ENCODE results near the gene RHOD. TPM values are rescaled to one million over a fixed set of nuclear protein-coding genes. Genes with fewer than 3 reads are reported as not detected.

The RHOD gene
- total and polyA plus RNA-seq, 11 donors = 17.1 to 149 (median 54.0) TPM

DNA sequence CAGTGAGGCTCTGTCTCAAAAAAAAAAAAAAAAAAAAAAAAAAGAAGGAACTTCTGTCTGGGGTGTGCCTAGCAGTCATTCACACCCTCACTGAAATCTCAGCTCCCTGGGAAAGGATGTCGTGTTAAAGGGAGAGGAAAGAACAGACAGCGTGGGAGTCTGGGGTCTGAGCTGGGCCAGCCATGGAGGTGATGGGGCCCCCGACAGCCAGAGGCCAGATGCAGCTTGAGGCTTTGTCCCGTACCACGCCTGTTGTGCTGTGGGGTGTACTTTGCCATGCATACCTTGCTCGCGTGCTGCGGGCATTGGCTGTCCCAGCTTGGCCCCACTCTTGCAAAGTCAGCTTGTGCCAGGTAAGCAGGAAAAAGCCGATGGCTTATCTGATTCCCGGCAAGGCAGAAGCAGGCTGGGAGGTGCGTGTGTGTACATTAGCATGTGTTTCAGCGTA lies 29.1 kb upstream of the RHOD start:
- Histone ChIP-seq H3K4me1 (peaks cover 0 to 17% (median 5%) of the 10 kb centered on the region in 12 donors), H3K27ac (no peak overlapping the region), H3K27me3 (peaks cover 0 to 39% (median 11%) of the 10 kb centered on the region in 9 donors), H3K36me3 (no peaks in the 10 kb centered on the region), H3K4me3 (no peak overlapping the region), H3K9me3 (no peaks in the 10 kb centered on the region)
- WGBS, 4 donors = 81 to 86% (median 84%) methylated on average over 12 of the region's 12 CpGs
- TF ChIP-seq, protein P1, sequence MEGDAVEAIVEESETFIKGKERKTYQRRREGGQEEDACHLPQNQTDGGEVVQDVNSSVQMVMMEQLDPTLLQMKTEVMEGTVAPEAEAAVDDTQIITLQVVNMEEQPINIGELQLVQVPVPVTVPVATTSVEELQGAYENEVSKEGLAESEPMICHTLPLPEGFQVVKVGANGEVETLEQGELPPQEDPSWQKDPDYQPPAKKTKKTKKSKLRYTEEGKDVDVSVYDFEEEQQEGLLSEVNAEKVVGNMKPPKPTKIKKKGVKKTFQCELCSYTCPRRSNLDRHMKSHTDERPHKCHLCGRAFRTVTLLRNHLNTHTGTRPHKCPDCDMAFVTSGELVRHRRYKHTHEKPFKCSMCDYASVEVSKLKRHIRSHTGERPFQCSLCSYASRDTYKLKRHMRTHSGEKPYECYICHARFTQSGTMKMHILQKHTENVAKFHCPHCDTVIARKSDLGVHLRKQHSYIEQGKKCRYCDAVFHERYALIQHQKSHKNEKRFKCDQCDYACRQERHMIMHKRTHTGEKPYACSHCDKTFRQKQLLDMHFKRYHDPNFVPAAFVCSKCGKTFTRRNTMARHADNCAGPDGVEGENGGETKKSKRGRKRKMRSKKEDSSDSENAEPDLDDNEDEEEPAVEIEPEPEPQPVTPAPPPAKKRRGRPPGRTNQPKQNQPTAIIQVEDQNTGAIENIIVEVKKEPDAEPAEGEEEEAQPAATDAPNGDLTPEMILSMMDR (IDR thresholded peaks at IDR 0.05) = no peak
- TF ChIP-seq POLR2A (IDR thresholded peaks at IDR 0.05) = no peak
- ATAC-seq (no peak), DNase-seq (no peak)
- intact Hi-C loops (cut with DNase I) = no loop called here

DNA sequence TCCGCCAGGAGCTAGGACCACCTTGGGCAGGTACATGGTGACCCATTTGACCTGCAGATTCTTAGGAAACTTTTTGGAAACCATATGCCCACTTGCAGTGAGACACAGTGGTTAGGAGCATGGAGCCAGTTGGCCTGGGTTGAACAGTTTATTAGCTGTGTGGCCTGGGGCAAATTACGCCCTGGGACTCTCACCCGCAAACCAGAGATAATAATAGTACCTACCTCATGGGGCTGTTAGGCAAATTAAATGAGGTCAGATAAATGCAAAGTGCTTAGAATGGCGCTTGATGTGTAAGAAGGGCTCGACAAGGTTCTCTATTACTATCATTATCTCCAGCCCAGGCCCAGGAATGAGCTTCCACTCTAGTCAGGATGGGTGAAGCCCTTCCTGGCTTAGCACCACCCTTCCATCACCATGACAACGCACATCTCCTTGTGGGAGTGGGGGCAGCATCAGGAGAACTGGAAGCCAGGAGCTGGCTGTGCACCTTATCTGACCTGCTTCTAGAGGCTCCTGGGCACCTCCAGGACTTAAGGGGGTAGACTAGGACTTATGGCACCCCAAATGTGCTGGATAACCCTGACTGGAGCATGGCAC lies 28.6 kb upstream of the RHOD start:
- TF ChIP-seq, protein P1 (IDR thresholded peaks at IDR 0.05) = no peak
- no peak for TF ChIP-seq POLR2A (IDR thresholded peaks at IDR 0.05)
- H3K27ac ChIP-seq = no peak overlapping the region
- peaks cover 0 to 12% (median 3%) of the 10 kb centered on the region in 12 donors for H3K4me1 ChIP-seq
- ATAC-seq = no peak
- H3K36me3 ChIP-seq = no peaks in the 10 kb centered on the region
- H3K9me3 ChIP-seq = no peaks in the 10 kb centered on the region
- WGBS, 4 donors = 75 to 88% (median 83%) methylated on average over 5 to 6 of the region's 6 CpGs
- DNase-seq = no peak
- no peak overlapping the region for H3K4me3 ChIP-seq
- intact Hi-C loops (cut with DNase I) = no loop called here
- H3K27me3 ChIP-seq = peaks cover 0 to 33% (median 8%) of the 10 kb centered on the region in 9 donors

GRCh38 chr11:67029146-67029545 lies 27.5 kb upstream of the RHOD start:
- ATAC-seq (no peak), DNase-seq (no peak)
- 70 to 77% (median 74%) methylated on average over 6 of the region's 6 CpGs for WGBS, 4 donors
- Histone ChIP-seq H3K4me1 (peaks cover 0 to 12% (median 0%) of the 10 kb centered on the region in 12 donors), H3K36me3 (no peaks in the 10 kb centered on the region), H3K27me3 (peaks cover 0 to 23% (median 2%) of the 10 kb centered on the region in 9 donors), H3K9me3 (no peaks in the 10 kb centered on the region), H3K4me3 (no peak overlapping the region), H3K27ac (no peak overlapping the region)
- TF ChIP-seq POLR2A (IDR thresholded peaks at IDR 0.05) = no peak
- TF ChIP-seq, protein P1 (IDR thresholded peaks at IDR 0.05) = no peak
- intact Hi-C loops (cut with DNase I) = no loop called here

DNA sequence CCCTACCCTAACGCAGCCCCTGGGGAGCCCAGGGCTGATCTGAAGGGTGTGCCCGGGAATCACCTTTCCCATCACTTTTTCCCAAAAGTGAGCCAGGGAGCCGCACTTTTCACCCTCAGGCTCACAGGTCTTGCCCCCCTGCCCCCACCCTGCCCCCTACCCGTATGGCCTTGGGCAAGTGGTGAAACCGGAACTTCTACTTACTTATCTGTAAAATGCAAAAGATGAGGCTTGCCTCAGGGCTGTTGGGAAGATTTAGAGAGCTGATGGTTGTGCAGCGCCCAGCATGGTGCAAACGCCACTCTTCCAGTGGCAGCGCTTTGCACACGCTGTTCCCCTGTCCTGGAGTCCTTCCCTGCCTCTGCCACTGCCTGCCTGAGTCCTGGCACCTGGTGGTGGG lies 25.7 kb upstream of the RHOD start:
- ATAC-seq (no peak), DNase-seq (no peak)
- H3K36me3 ChIP-seq = no peaks in the 10 kb centered on the region
- 72 to 84% (median 77%) methylated on average over 8 to 9 of the region's 9 CpGs for WGBS, 4 donors
- H3K27ac ChIP-seq = no peak overlapping the region
- no peak for TF ChIP-seq POLR2A (IDR thresholded peaks at IDR 0.05)
- TF ChIP-seq, protein P1 (IDR thresholded peaks at IDR 0.05) = no peak
- intact Hi-C loops (cut with DNase I) = no loop called here
- H3K27me3 ChIP-seq = peaks cover 0 to 7% (median 0%) of the 10 kb centered on the region in 9 donors
- no peaks in the 10 kb centered on the region for H3K9me3 ChIP-seq
- peaks cover 0 to 11% (median 0%) of the 10 kb centered on the region in 12 donors for H3K4me1 ChIP-seq
- no peak overlapping the region for H3K4me3 ChIP-seq
